Muscle of back (tissue), 10 donors: ENCODE results near the gene FCGR2B. TPM values are rescaled to one million over a fixed set of nuclear protein-coding genes. Genes with fewer than 3 reads are reported as not detected.

Source experiments
- polyA plus RNA-seq, 10 donors: library from polyadenylated mRNA; unstranded; fragments of 120-200 nt; gene quantifications; one replicate each; pipeline ENCODE4 v1.2.1, GENCODE V29; 2013; ENCODE audit not compliant: insufficient read length in 10 of 10

Gene FCGR2B
- polyA plus RNA-seq, 10 donors: 0.06 to 0.40 (median 0.27) TPM; not detected in 3

Other genes with a start within 250 kb of the FCGR2B start
- 1 to 10 TPM; 3.5 to 7.7 (median 5.3) TPM for gene FCGR2A, start 157.7 kb upstream of the FCGR2B start, polyA plus RNA-seq
- gene HSPA6, start 138.6 kb upstream of the FCGR2B start, polyA plus RNA-seq: 1 to 10 TPM in 1 of 10 donors, under 1 TPM in 8, not detected in 1; 0.43 to 1.7 (median 0.65) TPM
- 1 to 10 TPM; 1.4 to 2.7 (median 2.0) TPM for gene FCGR3A, start 113.3 kb upstream of the FCGR2B start, polyA plus RNA-seq
- 1 to 10 TPM in 1 of 10 donors, under 1 TPM in 7, not detected in 2; 0.19 to 1.0 (median 0.42) TPM for gene FCGR3B, start 32.0 kb upstream of the FCGR2B start, polyA plus RNA-seq
- 1 to 10 TPM in 1 of 10 donors, under 1 TPM in 8, not detected in 1; 0.19 to 1.5 (median 0.31) TPM for gene FCRLA, start 44.1 kb downstream of the FCGR2B start, polyA plus RNA-seq
- gene FCRLB, start 58.4 kb downstream of the FCGR2B start, polyA plus RNA-seq: under 1 TPM; 0.17 to 0.59 (median 0.42) TPM
- gene DUSP12, start 86.6 kb downstream of the FCGR2B start, polyA plus RNA-seq: 10 to 100 TPM; 18.6 to 33.9 (median 24.6) TPM
- gene ATF6, start 103.2 kb downstream of the FCGR2B start, polyA plus RNA-seq: 10 to 100 TPM; 14.5 to 20.5 (median 18.1) TPM